ENCODE data around the gene RB1.
"Not testable (repeated sequence)": the region's sequence is repeated elsewhere in the genome, so short reads cannot be mapped to it uniquely, and the experiment has no call there.

DNA sequence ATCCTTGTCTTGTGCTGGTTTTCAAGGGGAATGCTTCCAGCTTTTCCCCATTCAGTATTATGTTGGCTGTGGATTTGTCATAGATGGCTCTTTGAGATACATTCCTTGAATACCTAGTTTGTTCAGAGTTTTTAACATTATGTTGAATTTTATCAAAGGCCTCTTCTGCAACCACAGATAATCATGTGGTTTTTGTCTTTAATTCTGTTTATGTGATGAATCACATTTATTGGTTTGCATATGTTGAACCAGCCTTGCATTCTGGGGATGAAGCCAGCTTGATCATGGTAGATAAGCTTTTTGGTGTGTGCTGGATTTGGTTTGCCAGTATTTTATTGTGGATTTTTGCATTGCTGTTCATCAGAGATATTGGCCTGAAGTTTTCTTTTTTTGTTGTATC, 147.6 kb downstream of the RB1 start:
- TF ChIP-seq CTCF (IDR thresholded peaks at IDR 0.05; ENCODE audit: low read length); EZH2 (IDR thresholded peaks at IDR 0.05; ENCODE audit: borderline replicate concordance, low read length): not testable (repeated sequence)
